Gastroesophageal sphincter (tissue), 4 donors: Measurements from ENCODE around the gene IQSEC1. TPM values are rescaled to one million over a fixed set of nuclear protein-coding genes. Genes with fewer than 3 reads are reported as not detected.

Experiments
- ATAC-seq: fragments of 150-250 bp; one replicate; pipeline ENCODE4 v1.9.1; 2016; ENCODE audit warnings: mild to moderate bottlenecking, moderate library complexity
- H3K27ac ChIP-seq, 4 donors: fragments of 200-600 bp; sonication (generic) in 3 of 4; 1 replicate in 3 of 4; 2 replicates in 1 of 4; pipeline ENCODE4 v1.5.1; 2016 to 2019
- H3K27me3 ChIP-seq: fragments of 200-600 bp; sonication (generic); one replicate; pipeline ENCODE4 v1.5.1; 2019
- H3K36me3 ChIP-seq, 2 donors: fragments of 200-600 bp; sonication (generic); one replicate each; pipeline ENCODE4 v1.5.1; 2019; ENCODE audit warnings: control low read depth in 1 of 2
- H3K4me1 ChIP-seq, 3 donors: fragments of 200-600 bp; sonication (generic); 1 replicate in 2 of 3; 2 replicates in 1 of 3; pipeline ENCODE4 v1.5.1; 2016 to 2019; ENCODE audit warnings: control low read depth in 2 of 3
- H3K4me3 ChIP-seq, 2 donors: fragments of 200-600 bp; sonication (generic); one replicate each; pipeline ENCODE4 v1.5.1; 2019; ENCODE audit warnings: mild to moderate bottlenecking in 1 of 2, moderate library complexity in 1 of 2
- H3K9me3 ChIP-seq, 3 donors: fragments of 200-600 bp; sonication (generic); one replicate each; pipeline ENCODE4 v1.5.1; 2017 to 2019; ENCODE audit warnings: control low read depth in 2 of 3
- EP300 ChIP-seq: sonication (generic); formaldehyde crosslinking; IDR thresholded peaks from one replicate; pipeline ENCODE4 v1.6.1; 2017; ENCODE audit warnings: antibody characterized with exemption, mild to moderate bottlenecking
- POLR2A ChIP-seq, 2 donors: fragments of 450-650 bp; IDR thresholded peaks; one replicate each; pipeline ENCODE4 v1.6.1; 2017; ENCODE audit warnings: antibody characterized with exemption in 2 of 2, mild to moderate bottlenecking in 2 of 2, moderate library complexity in 1 of 2
- POLR2AphosphoS5 ChIP-seq: sonication (generic); formaldehyde crosslinking; IDR thresholded peaks from one replicate; pipeline ENCODE4 v1.6.1; 2017; ENCODE audit warnings: antibody characterized with exemption
- WGBS, 2 donors: methylation state at CpG; one replicate each; pipeline ENCODE4 v1.1.5; 2018; ENCODE audit warnings: low coverage in 1 of 2; 5-methylcytosine and 5-hydroxymethylcytosine counted together
- total RNA-seq, 4 donors: library from RNA; depleted of rRNA; stranded (reverse); fragments of >200 nt; gene quantifications; one replicate each; pipeline ENCODE4 v1.1.0, GENCODE V29; 2016
- TF ChIP-seq, protein P1 (sequence below), 4 experiments: fragments of 200-600 bp in 2 of 4; fragments of 450-650 bp in 2 of 4; sonication (generic) in 1 of 4; IDR thresholded peaks; one replicate each; pipeline ENCODE4 v1.5.1; 2017 to 2019; ENCODE audit warnings: antibody characterized with exemption in 4 of 4, mild to moderate bottlenecking in 2 of 4, moderate library complexity in 2 of 4

The IQSEC1 gene
- total RNA-seq, 4 donors from 2014 or later, result 49.5 to 104 (median 61.7) TPM

DNA sequence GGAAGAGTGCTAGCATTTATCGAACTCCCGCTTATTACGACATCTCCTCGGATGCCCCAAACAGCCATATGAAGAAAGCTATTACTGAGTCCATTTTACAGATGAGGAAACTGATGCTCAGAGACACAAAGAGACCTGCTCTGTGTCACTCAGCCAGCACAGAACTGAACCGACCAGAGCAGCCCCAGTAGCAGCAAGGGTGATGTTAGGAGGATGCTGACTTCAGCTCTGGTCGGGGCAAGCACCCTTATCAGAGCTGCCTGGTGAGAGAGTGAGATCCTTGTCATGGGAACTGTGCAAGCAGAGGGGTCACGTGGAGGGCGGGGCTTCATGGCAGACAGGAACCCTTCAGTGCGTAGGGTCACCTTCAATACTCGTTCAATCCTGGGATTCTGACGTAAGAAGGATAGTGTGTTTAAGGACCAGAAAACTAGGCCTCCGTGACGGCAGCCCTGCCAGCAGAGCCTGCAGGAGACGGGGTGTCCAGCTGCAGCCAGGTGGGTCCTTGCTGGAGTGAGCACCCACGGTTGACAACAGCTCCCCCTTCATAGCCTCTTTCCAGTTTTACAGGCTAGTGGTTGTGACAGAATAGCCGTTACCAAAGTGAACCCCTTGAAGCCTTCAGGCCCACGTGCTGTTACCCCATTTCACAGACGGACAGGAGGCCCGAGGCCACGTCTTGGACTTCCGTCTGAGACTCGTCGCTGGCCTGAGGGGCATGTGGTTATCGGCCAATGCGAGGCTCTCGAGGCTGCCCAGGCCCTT lies 12.0 kb upstream of the IQSEC1 start:
- Histone ChIP-seq H3K36me3 (no peaks in the 10 kb centered on the region), H3K27ac (no peak overlapping the region), H3K4me1 (no peaks in the 10 kb centered on the region), H3K27me3 (no peaks in the 10 kb centered on the region), H3K4me3 (no peak overlapping the region), H3K9me3 (no peaks in the 10 kb centered on the region)
- WGBS, 2 donors, result 87% methylated on average over 12 of the region's 26 CpGs; no CpG with 5 or more reads in 1 of the 2 donors
- TF ChIP-seq, protein P1, sequence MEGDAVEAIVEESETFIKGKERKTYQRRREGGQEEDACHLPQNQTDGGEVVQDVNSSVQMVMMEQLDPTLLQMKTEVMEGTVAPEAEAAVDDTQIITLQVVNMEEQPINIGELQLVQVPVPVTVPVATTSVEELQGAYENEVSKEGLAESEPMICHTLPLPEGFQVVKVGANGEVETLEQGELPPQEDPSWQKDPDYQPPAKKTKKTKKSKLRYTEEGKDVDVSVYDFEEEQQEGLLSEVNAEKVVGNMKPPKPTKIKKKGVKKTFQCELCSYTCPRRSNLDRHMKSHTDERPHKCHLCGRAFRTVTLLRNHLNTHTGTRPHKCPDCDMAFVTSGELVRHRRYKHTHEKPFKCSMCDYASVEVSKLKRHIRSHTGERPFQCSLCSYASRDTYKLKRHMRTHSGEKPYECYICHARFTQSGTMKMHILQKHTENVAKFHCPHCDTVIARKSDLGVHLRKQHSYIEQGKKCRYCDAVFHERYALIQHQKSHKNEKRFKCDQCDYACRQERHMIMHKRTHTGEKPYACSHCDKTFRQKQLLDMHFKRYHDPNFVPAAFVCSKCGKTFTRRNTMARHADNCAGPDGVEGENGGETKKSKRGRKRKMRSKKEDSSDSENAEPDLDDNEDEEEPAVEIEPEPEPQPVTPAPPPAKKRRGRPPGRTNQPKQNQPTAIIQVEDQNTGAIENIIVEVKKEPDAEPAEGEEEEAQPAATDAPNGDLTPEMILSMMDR (IDR thresholded peaks at IDR 0.05), result no peak
- TF ChIP-seq EP300 (no peak), POLR2A (IDR thresholded peaks at IDR 0.05) (no peak), POLR2AphosphoS5 (no peak)
- ATAC-seq, result no peak

DNA sequence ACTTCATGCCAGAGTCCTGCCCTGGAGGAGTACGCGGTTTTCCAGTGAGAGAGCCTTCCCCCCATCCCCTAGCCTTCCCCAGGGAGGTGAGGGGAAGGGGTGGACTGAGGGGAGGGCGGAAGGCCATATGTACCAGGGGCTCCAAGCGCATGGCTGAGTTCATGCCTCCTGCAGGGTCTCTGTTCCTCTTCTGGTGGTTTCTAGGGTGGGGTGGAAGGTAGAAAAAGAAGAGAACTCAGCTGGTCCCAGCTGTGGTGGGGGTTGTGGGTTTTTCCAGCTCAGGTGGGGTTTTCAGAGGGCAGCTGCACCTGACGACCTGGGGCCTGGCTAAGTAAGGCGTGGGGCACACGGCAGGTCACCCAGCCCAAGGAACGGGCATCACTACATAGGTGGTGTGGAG lies 10.7 kb upstream of the IQSEC1 start:
- Histone ChIP-seq H3K9me3 (no peaks in the 10 kb centered on the region), H3K36me3 (no peaks in the 10 kb centered on the region), H3K4me3 (no peak overlapping the region), H3K27me3 (no peaks in the 10 kb centered on the region), H3K4me1 (peaks cover 0 to 2% (median 0%) of the 10 kb centered on the region in 3 donors), H3K27ac (no peak overlapping the region)
- no peak for ATAC-seq
- TF ChIP-seq POLR2AphosphoS5, result no peak
- no peak for TF ChIP-seq POLR2A (IDR thresholded peaks at IDR 0.05)
- TF ChIP-seq EP300, result no peak
- TF ChIP-seq, protein P1 (IDR thresholded peaks at IDR 0.05), result no peak
- WGBS, 2 donors, result 60 to 83% methylated on average over 1 of the region's 8 CpGs

DNA sequence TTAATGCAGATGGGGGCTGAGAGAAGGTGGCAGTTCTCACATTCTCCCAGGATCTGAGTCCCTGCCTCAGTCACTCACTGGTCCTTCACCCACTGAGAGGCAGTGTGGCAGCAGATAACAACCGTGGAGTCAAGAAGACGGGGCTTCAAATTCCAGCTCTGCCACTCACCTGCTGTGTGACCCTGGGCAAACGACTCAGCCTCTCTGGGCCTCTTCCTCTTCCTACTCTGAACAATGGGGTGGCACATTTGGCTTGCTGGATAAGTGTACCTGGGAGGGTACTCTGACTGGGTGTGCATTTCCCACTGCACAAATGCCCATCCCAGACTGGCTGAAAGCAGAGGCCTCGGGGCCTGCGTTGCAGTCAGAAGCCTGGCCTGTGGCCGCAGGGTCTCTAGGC lies 10.0 kb upstream of the IQSEC1 start:
- Histone ChIP-seq H3K9me3 (no peaks in the 10 kb centered on the region), H3K36me3 (no peaks in the 10 kb centered on the region), H3K4me3 (no peak overlapping the region), H3K27ac (no peak overlapping the region), H3K4me1 (peaks cover 0 to 8% (median under 1%) of the 10 kb centered on the region in 3 donors), H3K27me3 (no peaks in the 10 kb centered on the region)
- 81% methylated on average over 3 of the region's 6 CpGs; no CpG with 5 or more reads in 1 of the 2 donors for WGBS, 2 donors
- no peak for TF ChIP-seq POLR2A (IDR thresholded peaks at IDR 0.05)
- no peak for TF ChIP-seq EP300
- no peak for TF ChIP-seq POLR2AphosphoS5
- TF ChIP-seq, protein P1 (IDR thresholded peaks at IDR 0.05), result no peak
- ATAC-seq, result no peak

DNA sequence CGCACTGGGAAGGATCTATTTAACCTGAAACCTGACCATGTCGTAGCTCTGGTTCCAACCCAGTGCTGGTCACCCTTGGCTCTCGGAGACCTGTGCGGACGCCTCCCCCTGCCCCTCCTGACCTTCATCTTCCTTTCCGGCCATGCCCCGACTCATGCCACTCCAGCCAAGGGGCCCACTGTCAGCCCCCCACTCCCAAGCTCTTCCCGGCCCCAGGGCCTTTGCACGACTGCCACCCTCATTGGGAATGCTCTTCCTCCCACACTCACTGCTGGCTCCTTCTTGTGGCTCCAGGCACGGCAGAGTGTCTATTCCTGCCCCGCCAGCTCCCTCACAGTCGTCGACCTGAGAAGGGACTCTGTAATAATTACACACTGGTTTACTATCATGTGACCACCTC lies 9.4 kb upstream of the IQSEC1 start:
- Histone ChIP-seq H3K36me3 (no peaks in the 10 kb centered on the region), H3K4me3 (no peak overlapping the region), H3K9me3 (no peaks in the 10 kb centered on the region), H3K27me3 (no peaks in the 10 kb centered on the region), H3K27ac (no peak overlapping the region), H3K4me1 (peaks cover 0 to 14% (median 6%) of the 10 kb centered on the region in 3 donors)
- no peak for TF ChIP-seq POLR2A (IDR thresholded peaks at IDR 0.05)
- TF ChIP-seq, protein P1 (IDR thresholded peaks at IDR 0.05), result no peak
- 80 to 91% methylated on average over 11 of the region's 13 CpGs for WGBS, 2 donors
- no peak for ATAC-seq
